HEK293 (cell line): ENCODE data around the gene FMN1.

Experiments used
- CTCF ChIP-seq: fragments of 450-650 bp; formaldehyde crosslinking; IDR thresholded peaks from 2 replicates; pipeline ENCODE4 v1.5.1; 2016; ENCODE audit warnings: missing biosample characterization, missing genetic modification characterization
- GLI4 ChIP-seq: fragments of 450-650 bp; formaldehyde crosslinking; IDR thresholded peaks from 2 replicates; pipeline ENCODE4 v1.5.1; 2016; ENCODE audit warnings: missing biosample characterization, missing genetic modification characterization
- ZBTB20 ChIP-seq: fragments of 450-650 bp; formaldehyde crosslinking; IDR thresholded peaks from 2 replicates; pipeline ENCODE4 v1.5.1; 2016; ENCODE audit warnings: missing biosample characterization, missing genetic modification characterization
- ZNF157 ChIP-seq: fragments of 450-650 bp; formaldehyde crosslinking; IDR thresholded peaks from 2 replicates; pipeline ENCODE4 v1.5.1; 2016; ENCODE audit warnings: missing biosample characterization, missing genetic modification characterization
- ZNF169 ChIP-seq: fragments of 450-650 bp; formaldehyde crosslinking; IDR thresholded peaks from 2 replicates; pipeline ENCODE4 v1.5.1; 2016; ENCODE audit warnings: missing biosample characterization, missing genetic modification characterization
- ZNF239 ChIP-seq: fragments of 450-650 bp; formaldehyde crosslinking; IDR thresholded peaks from 2 replicates; pipeline ENCODE4 v1.5.1; 2016; ENCODE audit warnings: missing biosample characterization, missing genetic modification characterization
- ZNF488 ChIP-seq: fragments of 450-650 bp; formaldehyde crosslinking; IDR thresholded peaks from 2 replicates; pipeline ENCODE4 v1.5.1; 2016; ENCODE audit warnings: missing biosample characterization, missing genetic modification characterization

DNA sequence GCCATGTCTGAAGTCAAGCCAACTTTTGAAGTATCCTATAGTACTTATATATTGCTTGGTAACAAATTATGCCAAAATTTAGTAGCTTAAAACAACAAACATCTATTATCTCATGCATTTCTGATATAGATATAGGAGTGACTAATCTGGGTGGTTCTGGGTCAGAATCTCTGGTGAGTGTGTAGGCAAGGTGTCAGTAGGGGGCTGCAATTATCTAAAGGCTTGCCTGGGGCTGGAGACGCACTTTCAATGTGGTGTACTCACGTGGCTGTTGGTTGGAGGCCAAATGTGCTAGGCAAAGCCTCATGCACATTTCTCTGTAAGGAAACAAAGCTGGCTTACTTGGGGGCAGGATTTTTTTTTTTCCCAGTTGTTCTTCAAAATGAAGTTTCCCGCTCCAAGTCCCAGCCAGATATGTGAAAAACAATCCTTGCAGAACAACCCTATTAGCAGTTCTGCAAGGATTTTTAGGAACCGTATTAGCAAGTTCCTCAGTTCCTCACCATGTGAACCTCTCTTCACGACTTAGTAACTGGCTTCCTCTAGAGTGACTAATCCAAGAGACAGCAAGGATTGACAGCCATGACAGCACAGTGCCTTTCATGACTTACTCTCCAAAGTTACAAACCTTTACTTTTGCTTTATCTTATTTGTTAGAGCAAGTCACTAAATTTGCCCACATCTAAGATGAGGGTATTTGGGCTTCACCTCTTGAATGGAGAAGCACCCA is 450.9 kb downstream of the FMN1 start:
- TF ChIP-seq CTCF (tag by site-specific recombination) (no peak), ZNF488 (tag by site-specific recombination) (no peak), ZNF169 (tag by site-specific recombination) (no peak), ZBTB20 (tag by site-specific recombination) (no peak), ZNF157 (no peak), GLI4 (no peak), ZNF239 (tag by site-specific recombination) (no peak)
